GM19463 (cell line): Measurements from ENCODE around the gene ARPC4.
"Not testable (repeated sequence)": the region's sequence is repeated elsewhere in the genome, so short reads cannot be mapped to it uniquely, and the experiment has no call there.

Experiments
- ATAC-seq: cut with Tn5 transposase; IDR thresholded peaks from one replicate; pipeline ENCODE4 v1.9.1; 2021; ENCODE audit warnings: mild to moderate bottlenecking, moderate library complexity; ENCODE audit not compliant: unreplicated experiment

Gene ARPC4

DNA sequence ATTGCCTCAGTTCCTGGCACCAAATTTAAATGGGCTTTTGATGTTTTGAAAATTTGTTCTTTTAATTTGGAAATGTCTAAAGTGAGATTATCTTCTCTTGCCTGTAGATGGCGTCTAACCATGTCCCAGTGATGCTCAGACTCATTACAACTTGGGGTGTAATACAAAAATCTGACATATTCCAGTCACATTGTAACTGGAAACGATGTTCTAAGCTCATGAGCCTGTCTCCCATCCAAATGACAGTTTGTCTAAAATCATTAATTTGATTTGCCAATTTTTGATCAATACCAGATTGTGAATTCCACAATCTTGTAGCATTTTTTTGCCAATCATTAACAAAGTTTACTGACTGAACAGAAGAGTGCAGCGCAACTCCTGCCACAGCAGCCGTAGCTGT lies 56.0 kb downstream of the ARPC4 start:
- not testable (repeated sequence) for ATAC-seq

DNA sequence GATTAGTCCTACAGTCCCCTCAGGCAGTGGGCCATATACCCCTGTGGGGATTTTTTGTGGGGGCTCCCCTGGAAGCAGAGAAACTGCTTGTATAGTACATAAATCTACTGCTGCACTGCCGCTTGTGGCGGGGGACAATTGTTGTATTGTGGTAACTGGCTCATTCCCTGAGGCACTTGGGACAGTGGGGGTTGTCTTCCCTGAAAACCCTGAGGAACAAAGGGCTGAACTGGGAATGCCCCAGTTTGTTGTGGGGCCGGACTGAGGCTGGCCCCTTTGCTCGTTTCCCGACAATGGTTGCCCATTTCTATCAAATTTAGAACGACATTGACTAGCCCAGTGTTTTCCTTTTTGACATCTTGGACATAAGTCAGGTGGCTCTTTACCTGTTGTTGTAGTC lies 58.5 kb downstream of the ARPC4 start:
- not testable (repeated sequence) for ATAC-seq

DNA sequence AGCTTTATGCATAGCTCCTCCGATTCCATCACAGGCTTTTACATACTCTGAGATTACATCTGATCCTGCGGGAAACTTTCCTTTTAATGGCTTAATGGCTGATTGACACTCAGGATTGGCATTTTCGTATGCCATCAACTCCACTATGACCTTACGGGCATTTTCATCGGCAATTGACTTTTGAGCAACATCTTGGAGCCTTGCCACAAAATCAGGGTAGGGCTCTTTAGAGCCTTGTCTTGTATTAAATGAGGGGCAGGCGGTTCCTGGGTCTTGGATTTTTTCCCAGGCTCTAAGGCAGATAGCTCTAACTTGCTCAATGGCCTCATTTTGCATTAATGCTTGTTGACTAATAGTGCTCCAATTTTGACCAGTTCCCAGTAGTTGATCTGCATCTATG lies 59.0 kb downstream of the ARPC4 start:
- ATAC-seq: not testable (repeated sequence)

DNA sequence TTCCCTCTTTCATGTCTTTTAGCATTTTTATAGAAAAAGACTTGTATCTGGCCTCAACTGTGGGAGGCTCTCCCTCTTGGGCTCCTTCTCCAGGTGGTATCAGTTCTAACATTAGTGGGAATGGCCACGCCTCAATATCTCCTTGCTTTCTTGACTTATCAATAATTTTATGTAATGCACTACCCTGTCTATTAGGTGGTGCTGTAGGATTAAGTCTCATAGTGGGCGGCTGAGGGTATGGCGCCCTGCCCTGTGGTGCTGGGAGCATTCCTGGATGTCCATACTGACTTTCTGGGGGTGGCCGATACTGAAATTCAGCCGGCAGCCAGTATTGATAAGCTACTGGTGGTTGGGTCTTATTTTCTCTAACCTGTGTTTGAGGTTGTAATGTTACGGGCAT lies 59.6 kb downstream of the ARPC4 start:
- no peak for ATAC-seq

DNA sequence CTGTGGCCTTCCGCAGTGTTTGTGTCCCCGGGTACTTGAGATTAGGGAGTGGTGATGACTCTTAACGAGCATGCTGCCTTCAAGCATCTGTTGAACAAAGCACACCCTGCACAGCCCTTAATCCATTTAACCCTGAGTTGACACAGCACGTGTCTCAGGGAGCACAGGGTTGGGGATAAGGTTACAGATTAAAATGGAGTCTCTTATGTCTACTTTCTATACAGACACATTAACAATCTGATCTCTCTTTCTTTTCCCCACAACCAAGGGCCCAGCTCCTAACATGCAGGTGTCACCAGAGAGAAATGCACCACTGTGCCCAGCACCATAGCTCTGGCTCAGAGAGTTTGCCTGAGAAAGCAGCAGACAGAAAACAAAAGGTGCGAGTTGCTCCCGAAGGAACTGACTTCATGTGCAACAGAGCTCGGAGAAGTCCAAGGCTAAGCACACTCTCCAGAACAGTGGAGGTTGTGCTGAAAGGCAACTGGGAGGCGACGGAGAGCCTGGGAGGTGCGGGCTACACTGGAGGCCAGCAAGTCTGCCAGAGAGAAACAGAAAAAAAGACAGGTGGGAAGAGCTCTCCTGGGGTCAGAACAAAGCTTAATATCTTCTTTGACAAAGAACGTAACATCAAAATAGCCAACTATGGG lies 61.5 kb downstream of the ARPC4 start:
- not testable (repeated sequence) for ATAC-seq

DNA sequence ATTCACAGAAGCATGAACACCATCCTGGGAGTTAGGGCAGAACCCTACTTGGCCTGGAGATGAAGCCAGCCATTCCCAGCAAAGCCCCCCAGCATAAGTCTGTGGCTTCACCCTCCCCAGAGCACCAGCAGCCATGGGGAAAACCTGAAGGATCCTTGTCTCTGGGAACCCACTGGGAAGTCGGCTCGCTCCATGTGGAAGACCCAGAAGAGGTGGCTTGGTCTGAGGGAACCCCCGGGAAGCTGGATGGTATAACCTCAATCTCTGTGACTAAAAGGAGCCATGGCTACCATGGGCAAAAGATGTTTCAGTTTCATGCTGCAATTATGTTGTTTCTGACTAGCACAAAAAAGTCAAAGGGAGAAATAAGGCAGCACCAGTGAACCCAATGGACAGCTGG lies 62.7 kb downstream of the ARPC4 start:
- no peak for ATAC-seq
